Measurements from ENCODE around the gene SIK1.
"Not testable (repeated sequence)": the region's sequence is repeated elsewhere in the genome, so short reads cannot be mapped to it uniquely, and the experiment has no call there.

SIK1 gene

DNA sequence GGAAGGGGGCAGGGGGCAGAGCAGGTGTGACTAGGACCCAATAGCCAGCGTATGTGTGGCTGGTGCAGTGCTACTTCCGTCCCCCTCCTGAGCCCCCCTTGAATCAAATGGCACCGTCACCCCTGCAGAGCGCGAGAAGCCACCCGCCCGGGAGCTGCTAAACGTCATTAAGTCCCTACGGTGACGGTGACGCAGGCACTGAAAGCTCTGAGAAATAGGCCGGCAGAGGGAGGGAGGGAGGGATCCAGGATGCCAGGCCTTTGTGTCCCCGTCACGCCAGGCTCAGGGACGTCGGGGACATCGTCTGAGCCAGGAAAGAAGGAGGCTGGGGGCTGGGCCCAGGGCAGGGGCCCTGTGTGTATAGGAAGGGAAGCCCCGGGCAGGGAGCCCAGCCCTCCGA, 43.6 kb downstream of the SIK1 start:
- DNase-seq: not testable (repeated sequence)

GRCh38 chr21:43382902-43383301, 44.0 kb downstream of the SIK1 start:
- not testable (repeated sequence) for DNase-seq

DNA sequence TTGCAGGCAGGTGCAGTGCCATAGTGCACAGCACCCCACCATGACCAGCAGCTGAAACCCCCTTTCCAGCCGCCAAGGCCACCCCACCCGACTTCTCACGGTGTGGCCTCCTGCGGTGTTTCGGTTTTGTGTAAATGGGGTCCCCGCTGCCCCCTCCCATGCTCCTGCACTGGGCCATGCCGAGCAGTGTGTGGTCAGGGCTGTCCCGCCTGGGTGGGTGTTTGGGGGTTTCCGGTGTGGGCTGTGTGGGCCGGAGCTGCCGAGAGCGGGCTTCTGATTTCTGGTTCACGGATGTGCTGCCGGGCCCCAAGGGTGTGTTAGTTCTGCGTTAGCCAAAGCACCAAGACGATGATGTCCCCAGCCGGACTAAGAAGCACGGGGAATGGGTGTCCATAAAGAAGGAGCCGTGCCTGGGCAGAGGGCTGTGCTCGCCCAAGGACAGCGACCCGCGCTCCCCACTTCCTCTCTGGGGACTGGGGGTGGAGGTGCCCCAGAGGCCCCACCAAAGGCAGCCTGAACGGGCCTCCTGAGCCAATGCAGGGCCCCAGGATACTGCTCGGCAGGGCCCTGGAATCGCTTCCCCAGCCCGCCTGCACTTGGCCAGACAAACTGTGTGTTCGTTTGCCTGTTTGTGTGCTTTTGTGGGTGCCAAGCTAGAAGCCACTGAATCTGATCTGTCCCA, 45.9 kb downstream of the SIK1 start:
- DNase-seq: not testable (repeated sequence)

GRCh38 chr21:43380337-43380736, 46.6 kb downstream of the SIK1 start:
- DNase-seq: not testable (repeated sequence)

GRCh38 chr21:43379626-43380122, 47.3 kb downstream of the SIK1 start:
- not testable (repeated sequence) for DNase-seq

GRCh38 chr21:43376478-43376882, 50.5 kb downstream of the SIK1 start:
- DNase-seq: no peak

- DNase-seq: no peak
These were observed 51.0 kb downstream of the SIK1 start for GRCh38 chr21:43375837-43376477.

- no peak for DNase-seq
These were observed 51.7 kb downstream of the SIK1 start for GRCh38 chr21:43375006-43375836.

DNA sequence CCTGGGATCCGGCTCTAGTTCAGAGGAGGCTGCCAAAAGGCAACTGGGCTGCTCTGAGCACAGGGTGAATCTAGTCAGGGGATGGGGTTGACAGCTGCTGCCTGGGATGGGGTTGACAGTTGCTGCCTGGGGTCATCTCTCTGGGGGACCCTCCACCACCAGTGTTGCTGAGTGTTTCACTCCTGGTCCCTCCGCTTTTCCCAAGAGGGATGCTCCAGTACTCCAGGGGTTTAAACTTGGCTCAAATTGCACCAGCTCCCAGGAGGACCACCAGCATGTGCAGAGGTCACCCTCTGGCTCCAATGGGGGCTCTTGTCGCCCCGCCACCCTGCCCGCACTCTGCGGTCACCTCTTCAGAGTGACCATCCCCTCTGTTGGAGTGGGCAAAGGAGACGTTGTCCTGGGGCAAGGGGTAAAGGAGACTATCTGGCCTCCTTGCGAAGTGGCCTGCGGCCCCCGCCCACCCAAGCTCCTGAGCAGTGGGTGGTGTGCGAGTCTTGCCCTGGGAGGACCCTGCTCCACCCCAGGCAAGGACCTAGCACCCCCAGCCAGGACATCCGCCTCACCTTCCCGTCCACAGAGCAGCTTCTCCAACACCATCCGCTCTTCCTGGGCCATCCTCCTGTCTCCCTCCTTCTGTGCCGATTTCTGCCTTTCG, 52.6 kb downstream of the SIK1 start:
- no peak for DNase-seq

- no peak for DNase-seq
These were observed 53.3 kb downstream of the SIK1 start for GRCh38 chr21:43373362-43374227.

DNA sequence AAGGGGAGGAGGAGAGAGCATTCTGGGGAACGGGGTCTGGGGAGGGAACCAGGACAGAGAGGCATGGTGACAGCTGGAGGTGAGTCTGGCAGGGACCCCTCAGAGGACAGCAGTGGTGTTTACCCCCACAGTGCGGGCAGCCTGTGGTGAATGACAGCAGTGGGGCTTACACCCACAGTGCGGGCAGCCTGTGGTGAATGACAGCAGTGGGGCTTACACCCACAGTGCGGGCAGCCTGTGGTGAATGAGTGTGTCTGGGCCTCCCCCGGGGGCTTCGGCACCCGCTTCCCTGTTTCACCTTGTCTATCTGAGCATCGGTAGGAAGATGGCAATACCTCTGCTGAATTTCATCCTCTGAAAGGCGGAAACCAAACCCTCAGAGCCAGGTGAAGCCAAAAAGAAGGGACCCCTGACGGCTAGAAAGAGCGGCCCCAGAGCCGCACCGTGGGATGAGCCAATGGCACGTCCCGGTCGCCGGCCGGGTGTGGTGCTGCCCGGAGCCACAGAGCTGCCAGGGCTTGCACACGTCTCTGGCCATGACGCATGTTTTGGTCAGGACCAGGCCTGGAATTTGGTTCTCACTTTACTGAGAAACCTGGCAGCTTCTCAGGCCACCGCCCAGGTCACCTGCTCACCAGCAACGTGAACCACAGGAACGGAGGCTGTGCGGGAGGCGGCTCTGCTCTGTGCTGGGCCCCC, 54.1 kb downstream of the SIK1 start:
- DNase-seq: no peak

GRCh38 chr21:43371786-43372185, 55.1 kb downstream of the SIK1 start:
- no peak for DNase-seq

DNA sequence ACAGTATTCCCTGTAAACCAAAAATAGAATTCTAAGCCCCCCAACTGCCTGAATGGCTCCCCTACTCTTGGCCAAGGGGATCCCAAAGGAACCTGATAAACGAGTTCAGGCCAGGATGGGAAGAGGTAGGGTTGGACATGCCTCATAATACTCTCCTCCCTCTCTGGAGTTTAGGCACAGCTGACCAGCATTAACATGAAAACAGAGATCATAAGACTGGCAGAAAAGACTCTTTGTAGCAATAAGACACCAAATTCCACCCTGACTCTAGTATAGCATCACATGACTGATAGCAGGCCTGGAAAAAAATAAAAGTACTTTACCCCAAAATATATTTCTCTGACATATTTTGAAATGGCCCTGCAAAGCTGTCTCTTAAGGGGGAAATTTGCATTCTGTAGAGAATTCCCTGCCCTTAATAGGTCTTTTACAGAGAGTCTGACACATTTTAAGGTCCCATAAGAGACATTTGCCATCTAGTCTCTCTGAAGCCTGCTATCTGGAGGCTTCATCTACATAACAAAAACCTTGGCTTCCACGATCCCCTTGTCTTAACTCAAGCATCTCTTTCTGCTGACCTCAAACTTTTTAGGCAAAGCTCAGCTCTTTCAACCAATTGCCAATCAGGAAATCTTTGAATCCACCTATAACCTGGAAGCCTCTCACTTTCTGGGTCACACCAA, 55.9 kb downstream of the SIK1 start:
- no peak for DNase-seq

GRCh38 chr21:43370091-43370658, 56.8 kb downstream of the SIK1 start:
- DNase-seq: no peak

DNA sequence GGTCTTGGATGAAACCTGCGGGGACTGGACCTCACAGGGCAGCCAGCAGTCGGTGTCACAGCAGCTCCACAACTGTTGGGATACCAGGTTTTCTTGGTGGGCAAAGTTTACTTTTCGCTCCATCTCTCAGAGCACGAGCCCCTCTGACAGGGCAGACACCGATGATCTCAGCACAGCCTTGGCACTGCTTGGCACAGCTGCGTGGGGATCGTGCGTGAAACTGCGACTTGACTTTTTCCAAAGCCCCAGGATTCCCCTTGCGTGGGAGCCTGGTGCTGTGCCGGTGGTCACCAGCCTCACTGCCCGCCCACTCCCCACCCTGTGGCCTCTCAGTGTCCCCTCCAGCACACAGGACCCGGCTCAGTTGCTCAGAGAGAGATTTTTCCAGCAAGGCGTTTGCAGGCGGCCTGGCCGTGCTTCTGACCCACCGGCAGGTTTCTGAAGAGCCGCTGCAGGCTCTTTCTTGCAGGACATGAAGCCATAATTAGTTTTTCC, 57.3 kb downstream of the SIK1 start:
- no peak for DNase-seq

DNA sequence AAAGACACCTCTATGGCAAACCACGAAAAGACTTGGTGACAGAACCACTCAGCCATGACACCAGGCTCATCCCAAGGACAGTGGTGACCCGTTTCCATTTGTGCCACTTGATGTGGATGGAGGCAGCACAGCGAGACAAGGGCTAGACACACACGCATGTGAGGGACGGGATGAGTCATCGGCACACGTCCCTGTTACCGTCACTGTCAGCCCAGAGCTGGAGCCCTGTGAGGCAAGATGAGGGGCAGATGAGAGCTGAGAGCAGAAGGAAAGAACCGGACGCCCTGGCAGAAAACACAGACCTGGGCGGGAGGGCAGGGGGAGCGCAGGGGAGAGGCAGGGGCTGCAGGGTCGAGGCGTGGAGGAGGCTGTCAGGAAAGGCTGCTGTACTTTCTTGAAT, 57.8 kb downstream of the SIK1 start:
- no peak for DNase-seq

DNA sequence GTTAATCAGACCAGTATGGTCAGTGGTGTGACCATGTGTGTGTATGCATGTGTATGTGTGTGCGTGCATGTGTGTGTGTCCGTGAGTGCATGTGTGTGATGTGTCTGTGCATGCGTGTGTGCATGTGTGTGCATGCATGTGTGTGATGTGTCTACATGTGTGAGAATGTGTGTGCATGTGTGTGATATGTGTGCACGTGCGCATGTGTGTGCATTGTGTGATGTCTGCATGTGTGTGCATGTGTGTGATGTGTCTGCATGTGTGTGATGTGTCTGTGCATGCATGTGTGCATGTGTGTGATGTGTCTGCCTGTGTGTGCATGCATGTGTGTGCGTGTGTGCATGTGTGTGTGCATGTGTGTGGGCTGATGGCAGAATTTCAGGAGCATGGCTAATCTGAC, 58.2 kb downstream of the SIK1 start:
- no peak for DNase-seq

- DNase-seq: no peak
These were observed 59.1 kb downstream of the SIK1 start for GRCh38 chr21:43367859-43368258.

- no peak for DNase-seq
These were observed 59.6 kb downstream of the SIK1 start for GRCh38 chr21:43367296-43367695.

- DNase-seq: no peak
These were observed 60.3 kb downstream of the SIK1 start for GRCh38 chr21:43366656-43367055.

Data from 8988T (cell line).